HG03175 (cell line): ENCODE measurements around the gene ATXN2L.
"Not testable (repeated sequence)": the region's sequence is repeated elsewhere in the genome, so short reads cannot be mapped to it uniquely, and the experiment has no call there.

Experiments used
- ATAC-seq: cut with Tn5 transposase; IDR thresholded peaks from one replicate; pipeline ENCODE4 v1.9.1; 2021; ENCODE audit warnings: mild to moderate bottlenecking, moderate library complexity; ENCODE audit not compliant: unreplicated experiment

The ATXN2L gene

GRCh38 chr16:28866454-28866804 lies 43.6 kb downstream of the ATXN2L start:
- no peak for ATAC-seq

GRCh38 chr16:28867241-28867640 lies 44.4 kb downstream of the ATXN2L start:
- ATAC-seq = no peak

DNA sequence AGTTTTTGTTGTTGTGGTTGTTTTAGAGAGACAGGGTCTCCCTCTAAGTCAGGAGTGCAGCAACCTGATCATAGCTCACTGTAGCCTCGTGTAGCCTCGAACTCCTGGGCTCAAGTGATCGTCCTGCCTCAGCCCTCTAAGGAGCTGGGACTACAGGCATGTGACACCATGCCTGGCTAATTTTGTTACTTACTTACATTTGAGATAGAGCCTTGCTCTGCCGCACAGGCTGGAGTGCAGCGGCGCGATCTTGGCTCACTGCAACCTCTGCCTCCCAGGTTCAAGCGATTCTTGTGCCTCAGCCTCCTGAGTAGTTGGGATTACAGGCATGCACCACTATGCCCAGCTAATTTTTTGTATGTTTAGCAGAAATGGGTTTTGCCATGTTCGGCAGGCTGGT lies 44.8 kb downstream of the ATXN2L start:
- ATAC-seq = not testable (repeated sequence)

DNA sequence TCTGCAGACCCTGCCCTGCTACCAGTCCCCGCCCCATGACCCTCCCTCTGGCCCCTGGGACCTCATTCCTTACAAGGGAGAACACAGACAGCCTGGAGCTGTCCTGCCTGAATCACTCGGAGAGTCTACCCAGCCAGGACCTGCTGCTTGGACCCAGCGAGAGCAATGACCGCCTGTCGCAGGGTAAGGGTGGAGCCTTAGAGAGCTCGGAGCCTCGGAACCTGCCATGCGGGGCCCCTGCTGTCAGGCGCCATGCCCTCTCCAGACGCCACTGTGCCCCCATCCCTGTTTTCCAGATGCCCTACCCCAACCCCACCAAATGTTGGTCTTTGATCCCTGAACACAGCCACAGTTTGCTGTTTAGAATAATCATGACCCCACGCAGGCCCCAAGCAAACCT lies 46.4 kb downstream of the ATXN2L start:
- ATAC-seq = no peak

DNA sequence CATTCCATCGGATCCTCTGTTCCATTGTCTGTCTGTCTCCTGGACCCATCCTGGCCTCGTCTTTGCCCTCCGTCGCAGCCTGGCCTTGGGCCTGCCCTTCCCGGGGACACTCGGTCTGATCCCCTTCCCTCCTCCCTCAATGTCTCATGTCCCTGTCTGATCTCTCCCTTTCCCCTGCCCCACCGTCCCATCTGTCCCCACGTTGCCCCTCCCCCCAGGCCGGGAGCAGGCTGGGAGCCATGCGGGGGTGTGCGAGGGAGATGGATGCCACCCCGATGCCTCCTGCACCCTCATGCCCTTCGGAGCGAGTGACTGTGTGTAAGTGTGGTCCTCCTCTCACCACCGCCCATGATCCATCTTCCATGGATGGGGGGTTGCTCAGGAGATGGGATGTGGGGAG lies 50.2 kb downstream of the ATXN2L start:
- ATAC-seq = no peak

GRCh38 chr16:28873543-28874201 lies 50.9 kb downstream of the ATXN2L start:
- ATAC-seq = no peak

DNA sequence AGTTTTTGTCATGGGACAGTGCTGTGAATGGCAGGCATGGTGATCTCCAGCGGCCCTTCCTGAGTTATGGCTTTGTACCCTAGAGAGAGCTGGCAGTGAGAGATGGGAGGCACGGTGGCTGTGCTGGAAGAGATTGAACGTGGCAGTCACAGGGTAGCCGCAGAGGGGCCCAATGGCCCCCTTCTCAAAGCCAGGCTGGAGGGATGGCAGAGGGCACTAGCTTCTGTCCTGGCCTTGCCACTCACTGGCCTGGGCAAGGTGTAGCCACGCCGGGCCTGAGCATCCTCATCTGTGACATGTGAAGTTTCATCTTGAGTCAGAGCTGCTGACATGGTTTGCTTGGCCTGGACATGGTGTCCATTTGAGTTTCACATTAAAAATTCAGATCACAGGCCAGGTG lies 51.6 kb downstream of the ATXN2L start:
- no peak for ATAC-seq

DNA sequence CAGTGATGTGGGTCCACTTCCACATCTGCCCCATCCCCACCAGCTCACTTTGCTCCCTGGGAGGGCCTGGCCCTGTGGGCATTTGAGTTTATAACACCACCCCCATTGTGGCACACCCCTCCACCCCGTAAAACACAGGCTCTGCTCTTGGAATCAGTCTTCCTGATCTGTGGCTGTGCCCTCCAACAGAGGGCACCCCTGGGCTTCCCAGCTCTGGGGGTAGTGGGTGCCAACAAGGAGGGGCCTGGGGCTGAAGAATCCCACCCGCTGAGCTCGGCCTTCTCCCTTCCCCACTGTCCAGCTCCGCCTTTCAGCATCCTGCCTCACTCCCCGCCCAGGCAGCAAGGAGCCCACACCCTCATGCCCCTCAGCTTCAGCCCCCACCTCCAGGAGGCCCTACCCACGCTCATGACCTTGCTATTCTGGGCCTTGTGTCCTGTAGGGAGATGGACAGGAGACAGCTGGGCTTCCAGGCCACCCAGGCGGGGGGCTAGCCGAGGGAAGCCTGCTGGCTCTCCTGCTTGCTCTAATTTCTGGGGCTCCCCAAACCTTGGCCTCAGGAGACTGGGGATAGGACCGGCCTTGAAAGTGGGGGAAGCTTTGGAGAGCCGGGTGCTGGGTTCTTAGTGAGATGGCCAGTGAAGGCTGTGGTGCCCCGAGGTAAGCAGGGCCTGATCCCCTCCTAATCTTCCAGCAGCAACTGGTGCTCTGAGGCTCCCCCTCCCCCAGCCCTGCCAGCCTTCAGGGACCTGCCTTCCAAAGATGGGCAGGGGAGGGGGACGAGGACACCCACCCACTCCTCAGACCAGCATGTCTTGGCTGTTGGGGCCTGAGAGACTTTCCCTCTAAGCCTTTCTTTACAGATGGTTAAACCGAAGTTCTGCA lies 52.6 kb downstream of the ATXN2L start:
- ATAC-seq = no peak

DNA sequence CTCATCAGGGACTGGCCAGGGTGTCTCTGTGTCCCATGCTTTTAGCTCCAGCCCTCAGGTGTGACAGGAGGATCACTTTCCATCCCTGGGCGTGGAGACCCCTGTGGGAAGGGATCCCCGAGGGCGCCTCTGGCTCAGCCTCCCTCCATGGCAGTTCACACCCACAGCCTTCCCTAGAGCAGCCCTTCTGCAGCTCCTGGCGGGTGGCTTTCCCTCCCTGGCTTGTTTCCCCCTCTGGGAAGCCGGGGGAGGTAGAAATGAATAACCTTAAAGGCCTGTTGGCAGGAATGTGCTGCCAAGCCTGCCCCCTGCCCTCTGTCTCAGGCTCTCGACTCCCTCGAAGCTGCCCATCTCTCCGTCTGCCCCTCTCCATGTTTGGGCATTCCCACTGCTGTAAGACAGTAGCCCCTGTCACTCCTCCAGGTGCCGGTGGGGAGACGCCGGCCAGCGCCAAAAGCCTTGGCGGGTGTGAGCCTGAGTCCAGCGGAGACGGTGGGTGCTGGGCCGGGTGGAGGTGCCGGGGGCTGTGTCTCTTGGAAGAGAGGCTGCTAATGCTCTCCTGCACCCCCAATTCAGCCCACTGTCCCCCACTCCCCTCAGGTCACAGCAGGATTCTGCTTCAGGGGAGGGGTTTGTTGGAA lies 53.3 kb downstream of the ATXN2L start:
- no peak for ATAC-seq

- ATAC-seq = no peak
Observed at GRCh38 chr16:28876973-28877654, 54.3 kb downstream of the ATXN2L start.

- no peak for ATAC-seq
Observed at GRCh38 chr16:28877655-28878000, 54.8 kb downstream of the ATXN2L start.

- ATAC-seq = no peak
Observed at GRCh38 chr16:28878083-28878926, 55.5 kb downstream of the ATXN2L start, which contains the start of gene ATP2A1. Gene ATP2A1 (plus strand): TSS chr16:28878488. CDS start chr16:28878672, 184 bp downstream.

GRCh38 chr16:28879261-28879840 lies 56.6 kb downstream of the ATXN2L start:
- ATAC-seq = peak; percentile 30

- peak; percentile 76 for ATAC-seq
Observed at GRCh38 chr16:28879841-28880588, 57.2 kb downstream of the ATXN2L start.

- ATAC-seq = no peak
Observed at GRCh38 chr16:28880589-28880915, 57.8 kb downstream of the ATXN2L start.

DNA sequence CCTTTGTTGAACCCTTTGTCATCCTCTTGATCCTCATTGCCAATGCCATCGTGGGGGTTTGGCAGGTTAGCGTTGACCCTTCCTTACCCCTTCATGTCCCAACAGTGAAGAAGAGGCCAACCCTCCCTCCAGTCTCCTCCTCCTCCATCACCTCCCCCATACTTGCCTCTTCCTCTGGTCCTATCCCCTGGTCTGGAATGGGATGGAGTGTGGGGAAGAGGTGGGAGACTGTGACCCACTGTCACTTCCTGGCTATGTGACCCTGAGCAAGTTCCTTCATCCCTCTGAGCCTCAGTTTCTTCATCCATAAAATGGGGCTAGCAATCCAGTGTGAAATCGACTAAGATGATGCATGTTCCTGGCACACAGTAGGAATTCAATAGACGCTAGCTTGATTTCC lies 58.2 kb downstream of the ATXN2L start:
- ATAC-seq = no peak

DNA sequence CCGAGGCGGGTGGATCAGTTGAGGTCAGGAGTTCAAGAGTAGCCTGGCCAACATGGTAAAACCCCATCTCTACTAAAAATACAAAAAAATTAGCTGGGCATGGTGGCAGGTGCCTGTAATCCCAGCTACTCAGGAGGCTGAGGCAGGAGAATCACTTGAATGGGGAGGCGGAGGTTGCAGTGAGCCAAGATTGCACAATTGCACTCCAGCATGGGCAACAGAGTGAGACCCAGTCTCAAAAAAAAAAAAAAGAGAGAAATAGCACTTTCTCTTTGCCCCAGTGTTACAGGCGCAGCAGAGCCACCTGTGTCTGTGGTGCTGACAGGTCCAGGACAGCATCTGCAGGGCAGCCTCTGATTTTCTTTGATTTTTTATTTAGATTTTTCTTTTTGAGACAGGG lies 58.8 kb downstream of the ATXN2L start:
- ATAC-seq = not testable (repeated sequence)

GRCh38 chr16:28882551-28883160 lies 59.9 kb downstream of the ATXN2L start:
- ATAC-seq = no peak
